Uterus (tissue), 4 donors: ENCODE measurements around the gene DAO. TPM values are rescaled to one million over a fixed set of nuclear protein-coding genes. Genes with fewer than 3 reads are reported as not detected.

Experiments used
- DNase-seq, 2 donors: peaks; one replicate each; pipeline ENCODE4 v3.0.0-alpha.2; 2019 to 2020
- H3K27ac ChIP-seq, 2 donors: fragments of 200-600 bp; sonication (generic); 1 replicate in 1 of 2; 2 replicates in 1 of 2; pipeline ENCODE4 v1.5.1; 2016 to 2018
- H3K27me3 ChIP-seq, 2 donors: fragments of 200-600 bp; sonication (generic); one replicate each; pipeline ENCODE4 v1.5.1; 2018 to 2019; ENCODE audit warnings: control low read depth in 1 of 2
- H3K36me3 ChIP-seq, 2 donors: fragments of 200-600 bp; sonication (generic); one replicate each; pipeline ENCODE4 v1.5.1; 2019; ENCODE audit warnings: control low read depth in 1 of 2
- H3K4me1 ChIP-seq, 2 donors: fragments of 200-600 bp; sonication (generic); one replicate each; pipeline ENCODE4 v1.5.1; 2018 to 2019; ENCODE audit warnings: control low read depth in 1 of 2
- H3K4me3 ChIP-seq, 2 donors: fragments of 200-600 bp; sonication (generic); 1 replicate in 1 of 2; 2 replicates in 1 of 2; pipeline ENCODE4 v1.5.1; 2018 to 2019; ENCODE audit warnings: mild to moderate bottlenecking in 1 of 2
- H3K9me3 ChIP-seq, 2 donors: fragments of 200-600 bp; sonication (generic); one replicate each; pipeline ENCODE4 v1.5.1; 2019; ENCODE audit warnings: control low read depth in 1 of 2
- CTCF ChIP-seq, 4 experiments: fragments of 200-600 bp in 2 of 4; fragments of 450-650 bp in 2 of 4; sonication (generic) in 2 of 4; IDR thresholded peaks; one replicate each; pipeline ENCODE4 v1.5.1; 2016 to 2019; ENCODE audit warnings: antibody characterized with exemption in 4 of 4, mild to moderate bottlenecking in 2 of 4, moderate library complexity in 1 of 4
- POLR2A ChIP-seq, 2 donors: fragments of 450-650 bp; IDR thresholded peaks; one replicate each; pipeline ENCODE4 v1.6.1; 2016; ENCODE audit warnings: antibody characterized with exemption in 2 of 2, mild to moderate bottlenecking in 1 of 2, moderate library complexity in 1 of 2
- intact Hi-C: fragments of 100-400 bp; cut with DNase I; formaldehyde crosslinking; loops from one replicate; pipeline ENCODE4 v1.15.1; 2023; ENCODE audit warnings: low total_unique reads
- total RNA-seq, 4 donors: library from RNA; depleted of rRNA in 3 of 4; stranded (reverse); fragments of >200 nt in 3 of 4; gene quantifications; one replicate each; pipeline versions ENCODE4 v1.1.0 to v1.2.4, GENCODE V29; 2014 to 2023
- donor health status: DM: yes; HTN: yes; CAD: no.

Gene DAO
- total RNA-seq, 4 donors from 2014 or later = not detected

- intact Hi-C loops = no loop called here
- Histone ChIP-seq H3K9me3 (no peaks in the 10 kb centered on the region), H3K27me3 (no peaks in the 10 kb centered on the region), H3K27ac (no peak overlapping the region), H3K4me3 (no peak overlapping the region), H3K36me3 (no peaks in the 10 kb centered on the region), H3K4me1 (peaks cover 0 to 18% of the 10 kb centered on the region in 2 donors)
- no peak for TF ChIP-seq POLR2A (IDR thresholded peaks at IDR 0.05)
- no peak for DNase-seq
These were observed 37.5 kb upstream of the DAO start for GRCh38 chr12:108842361-108842760.

- Histone ChIP-seq H3K9me3 (no peaks in the 10 kb centered on the region), H3K27ac (peak overlapping the region in 1 of 2 donors; percentile 1), H3K4me3 (no peak overlapping the region), H3K36me3 (no peaks in the 10 kb centered on the region), H3K27me3 (no peaks in the 10 kb centered on the region), H3K4me1 (peaks cover 0 to 13% of the 10 kb centered on the region in 2 donors)
- TF ChIP-seq POLR2A (IDR thresholded peaks at IDR 0.05) (no peak), CTCF (IDR thresholded peaks at IDR 0.05) (no peak)
- intact Hi-C loops = no loop called here
- DNase-seq = no peak
These were observed 36.7 kb upstream of the DAO start for GRCh38 chr12:108843187-108843586.

GRCh38 chr12:108845696-108846095 is 34.2 kb upstream of the DAO start:
- no peak for TF ChIP-seq CTCF (IDR thresholded peaks at IDR 0.05)
- TF ChIP-seq POLR2A (IDR thresholded peaks at IDR 0.05) = no peak

GRCh38 chr12:108846290-108846701 is 33.6 kb upstream of the DAO start:
- no peaks in the 10 kb centered on the region for H3K27me3 ChIP-seq
- no peaks in the 10 kb centered on the region for H3K4me1 ChIP-seq
- no peaks in the 10 kb centered on the region for H3K9me3 ChIP-seq
- no peak overlapping the region for H3K4me3 ChIP-seq
- H3K27ac ChIP-seq = no peak overlapping the region
- no peak for DNase-seq
- TF ChIP-seq POLR2A (IDR thresholded peaks at IDR 0.05) = no peak
- no peak for TF ChIP-seq CTCF (IDR thresholded peaks at IDR 0.05)
- no peaks in the 10 kb centered on the region for H3K36me3 ChIP-seq
- intact Hi-C loops = no loop called here

More at GRCh38 chr12:108845696-108846095, 34.2 kb upstream of the DAO start:
- Histone ChIP-seq H3K27ac (no peak overlapping the region), H3K9me3 (no peaks in the 10 kb centered on the region), H3K27me3 (no peaks in the 10 kb centered on the region), H3K4me3 (no peak overlapping the region), H3K4me1 (no peaks in the 10 kb centered on the region), H3K36me3 (no peaks in the 10 kb centered on the region)
- intact Hi-C loops = no loop called here
- DNase-seq = no peak

GRCh38 chr12:108847705-108848104 is 32.2 kb upstream of the DAO start:
- no peak for DNase-seq
- Histone ChIP-seq H3K4me1 (no peaks in the 10 kb centered on the region), H3K9me3 (no peaks in the 10 kb centered on the region), H3K27ac (no peak overlapping the region), H3K4me3 (no peak overlapping the region), H3K27me3 (no peaks in the 10 kb centered on the region), H3K36me3 (no peaks in the 10 kb centered on the region)
- TF ChIP-seq POLR2A (IDR thresholded peaks at IDR 0.05) (no peak), CTCF (IDR thresholded peaks at IDR 0.05) (no peak)
- intact Hi-C loops = no loop called here

GRCh38 chr12:108849660-108850059 is 30.2 kb upstream of the DAO start:
- no peaks in the 10 kb centered on the region for H3K27me3 ChIP-seq
- H3K36me3 ChIP-seq = no peaks in the 10 kb centered on the region
- no peak for TF ChIP-seq POLR2A (IDR thresholded peaks at IDR 0.05)
- TF ChIP-seq CTCF (IDR thresholded peaks at IDR 0.05) = no peak
- no peak overlapping the region for H3K27ac ChIP-seq
- intact Hi-C loops = no loop called here
- H3K4me1 ChIP-seq = peaks cover 0 to 4% of the 10 kb centered on the region in 2 donors
- no peak for DNase-seq
- no peaks in the 10 kb centered on the region for H3K9me3 ChIP-seq
- no peak overlapping the region for H3K4me3 ChIP-seq
